Neural progenitor cell (in vitro differentiated cells): ENCODE results near the gene DAPL1. TPM values are rescaled to one million over a fixed set of nuclear protein-coding genes. Genes with fewer than 3 reads are reported as not detected.

Experiments used
- DNase-seq: peaks from one replicate; pipeline ENCODE4 v3.0.0-alpha.2; 2016; ENCODE audit warnings: low spot score
- H2AFZ ChIP-seq: fragments of 200-600 bp; sonication (generic); replicated peaks from 2 replicates; pipeline ENCODE4 v1.6.1; 2016; ENCODE audit warnings: antibody characterized with exemption
- H3F3A ChIP-seq: fragments of 200-600 bp; sonication (generic); 2 replicates; pipeline ENCODE4 v1.6.1; 2016; ENCODE audit warnings: antibody characterized with exemption, low read depth
- H3K27ac ChIP-seq: fragments of 200-600 bp; sonication (generic); 2 replicates; pipeline ENCODE4 v1.5.1; 2016; ENCODE audit warnings: mild to moderate bottlenecking
- H3K27me3 ChIP-seq: fragments of 200-600 bp; sonication (generic); 2 replicates; pipeline ENCODE4 v1.6.1; 2016; ENCODE audit warnings: mild to moderate bottlenecking, moderate library complexity
- H3K36me3 ChIP-seq: fragments of 200-600 bp; sonication (generic); 2 replicates; pipeline ENCODE4 v1.5.1; 2016
- H3K4me1 ChIP-seq: fragments of 200-600 bp; sonication (generic); 2 replicates; pipeline ENCODE4 v1.6.1; 2016; ENCODE audit warnings: mixed run types
- H3K4me2 ChIP-seq: fragments of 200-600 bp; sonication (generic); 2 replicates; pipeline ENCODE4 v1.6.1; 2016
- H3K4me3 ChIP-seq: fragments of 200-600 bp; sonication (generic); 2 replicates; pipeline ENCODE4 v1.5.1; 2016
- H3K79me2 ChIP-seq: fragments of 200-600 bp; sonication (generic); 2 replicates; pipeline ENCODE4 v1.6.1; 2016; ENCODE audit warnings: low read depth
- H3K9ac ChIP-seq: fragments of 200-600 bp; sonication (generic); 2 replicates; pipeline ENCODE4 v1.6.1; 2016
- H3K9me3 ChIP-seq: fragments of 200-600 bp; sonication (generic); 2 replicates; pipeline ENCODE4 v1.5.1; 2016; ENCODE audit warnings: low read depth
- H4K20me1 ChIP-seq: fragments of 200-600 bp; sonication (generic); 2 replicates; pipeline ENCODE4 v1.6.1; 2016; ENCODE audit warnings: low read depth
- H3K27ac Mint-ChIP-seq: 3 replicates; pipeline ENCODE4 v1.8.0; 2021; ENCODE audit warnings: mixed read lengths
- H3K27me3 Mint-ChIP-seq: 2 replicates; pipeline ENCODE4 v1.8.0; 2022; ENCODE audit warnings: low read depth, mild to moderate bottlenecking, inconsistent platforms, moderate library complexity, mixed read lengths; ENCODE audit not compliant: insufficient read depth
- H3K36me3 Mint-ChIP-seq: 3 replicates; pipeline ENCODE4 v1.8.0; 2021; ENCODE audit warnings: mixed read lengths
- H3K4me1 Mint-ChIP-seq: 3 replicates; pipeline ENCODE4 v1.8.0; 2021; ENCODE audit warnings: mixed read lengths
- H3K4me3 Mint-ChIP-seq: 3 replicates; pipeline ENCODE4 v1.8.0; 2021; ENCODE audit warnings: mild to moderate bottlenecking, moderate library complexity, mixed read lengths
- H3K9me3 Mint-ChIP-seq: 3 replicates; pipeline ENCODE4 v1.8.0; 2020; ENCODE audit warnings: mixed read lengths
- CTCF ChIP-seq: fragments of 200-600 bp; sonication (generic); IDR thresholded peaks from 2 replicates; pipeline ENCODE4 v1.5.1; 2017; ENCODE audit warnings: antibody characterized with exemption, mild to moderate bottlenecking
- EZH2 ChIP-seq: fragments of 200-600 bp; sonication (generic); IDR thresholded peaks from 2 replicates; pipeline ENCODE4 v1.6.1; 2017; ENCODE audit warnings: antibody characterized with exemption, mild to moderate bottlenecking, moderate library complexity
- EZH2phosphoT487 ChIP-seq: fragments of 200-600 bp; sonication (generic); IDR thresholded peaks from 2 replicates; pipeline ENCODE4 v1.6.1; 2017; ENCODE audit warnings: antibody characterized with exemption
- total RNA-seq: library from RNA; depleted of rRNA; stranded (reverse); fragments of >200 nt; gene quantifications from 2 replicates; pipeline ENCODE4 v1.2.3, GENCODE V29; 2015; ENCODE audit warnings: low replicate concordance

The DAPL1 gene
- total RNA-seq, 1 donor from 2014 or later, result not detected

- no peaks in the 10 kb centered on the region for H3K9me3 ChIP-seq
- Mint-ChIP-seq H3K9me3 (no peaks in the 10 kb centered on the region), H3K27ac (no peak overlapping the region)
Observed at GRCh38 chr2:158777077-158777476, 18.0 kb upstream of the DAPL1 start.

DNA sequence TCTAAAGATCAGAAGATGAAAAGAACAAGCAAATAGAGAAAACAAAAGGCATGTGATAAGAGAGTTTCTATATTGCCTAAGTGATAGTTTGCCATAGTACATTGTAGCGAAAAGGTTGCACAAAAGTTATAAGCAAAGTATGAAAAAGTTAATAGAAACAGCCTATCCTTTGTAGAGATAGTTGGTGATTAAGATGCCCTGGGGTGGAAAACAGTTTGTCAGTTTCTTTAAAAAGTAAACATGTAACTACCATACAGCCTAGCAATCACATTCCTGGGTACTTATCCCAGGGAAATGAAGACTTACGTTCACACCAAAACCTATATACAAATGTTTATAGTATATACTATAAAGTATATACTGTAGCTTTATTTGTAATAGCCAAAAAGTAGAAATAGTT is 16.9 kb upstream of the DAPL1 start:
- Histone ChIP-seq H3K27me3 (no peaks in the 10 kb centered on the region), H3K4me3 (no peak overlapping the region), H3F3A (no peaks in the 10 kb centered on the region), H3K27ac (no peak overlapping the region), H4K20me1 (no peaks in the 10 kb centered on the region), H3K36me3 (no peaks in the 10 kb centered on the region), H3K4me1 (no peaks in the 10 kb centered on the region), H3K79me2 (no peaks in the 10 kb centered on the region), H3K9ac (no peak overlapping the region), H3K4me2 (no peak overlapping the region), H2AFZ (no peak overlapping the region), H3K9me3 (no peaks in the 10 kb centered on the region)
- no peaks in the 10 kb centered on the region for H3K9me3 Mint-ChIP-seq
- no peak overlapping the region for H3K27ac Mint-ChIP-seq
- no peak for TF ChIP-seq EZH2phosphoT487
- no peak for TF ChIP-seq CTCF
- no peak for TF ChIP-seq EZH2
- no peak for DNase-seq
- no peaks in the 10 kb centered on the region for H3K36me3 Mint-ChIP-seq
- H3K4me1 Mint-ChIP-seq, result no peaks in the 10 kb centered on the region
- no peaks in the 10 kb centered on the region for H3K27me3 Mint-ChIP-seq
- no peak overlapping the region for H3K4me3 Mint-ChIP-seq

More at GRCh38 chr2:158777077-158777476, 18.0 kb upstream of the DAPL1 start:
- no peak overlapping the region for H3K27ac ChIP-seq
- DNase-seq, result no peak
- H3K4me2 ChIP-seq, result no peak overlapping the region
- Mint-ChIP-seq H3K27me3 (no peaks in the 10 kb centered on the region), H3K4me1 (no peaks in the 10 kb centered on the region), H3K36me3 (no peaks in the 10 kb centered on the region), H3K4me3 (no peak overlapping the region)
- H3K9ac ChIP-seq, result no peak overlapping the region
- H4K20me1 ChIP-seq, result no peaks in the 10 kb centered on the region
- no peaks in the 10 kb centered on the region for H3K36me3 ChIP-seq
- H3K27me3 ChIP-seq, result no peaks in the 10 kb centered on the region
- no peaks in the 10 kb centered on the region for H3K4me1 ChIP-seq
- H3K4me3 ChIP-seq, result no peak overlapping the region
- H3K79me2 ChIP-seq, result no peaks in the 10 kb centered on the region
- TF ChIP-seq EZH2phosphoT487 (no peak), CTCF (no peak), EZH2 (no peak)
- no peaks in the 10 kb centered on the region for H3F3A ChIP-seq
- no peak overlapping the region for H2AFZ ChIP-seq

GRCh38 chr2:158779621-158780020 is 15.5 kb upstream of the DAPL1 start:
- Histone ChIP-seq H3K36me3 (no peaks in the 10 kb centered on the region), H3K4me2 (no peak overlapping the region), H3K4me3 (no peak overlapping the region), H4K20me1 (no peaks in the 10 kb centered on the region), H3K27ac (no peak overlapping the region), H3K27me3 (no peaks in the 10 kb centered on the region), H3K9ac (no peak overlapping the region), H3K9me3 (no peaks in the 10 kb centered on the region), H3K79me2 (no peaks in the 10 kb centered on the region), H3K4me1 (no peaks in the 10 kb centered on the region), H3F3A (no peaks in the 10 kb centered on the region), H2AFZ (peak overlapping the region; percentile 29)
- TF ChIP-seq CTCF (no peak), EZH2phosphoT487 (no peak)
- Mint-ChIP-seq H3K27me3 (no peaks in the 10 kb centered on the region), H3K4me3 (no peak overlapping the region), H3K9me3 (no peaks in the 10 kb centered on the region), H3K36me3 (no peaks in the 10 kb centered on the region), H3K27ac (no peak overlapping the region), H3K4me1 (no peaks in the 10 kb centered on the region)
- DNase-seq, result no peak
